PC-9 (cell line): Measurements from ENCODE around the gene BCL6. TPM values are rescaled to one million over a fixed set of nuclear protein-coding genes. Genes with fewer than 3 reads are reported as not detected.

Experiments
- BruUV-seq: library from RNA; stranded (reverse); fragments of 400-500 nt; replicated peaks from 2 replicates; lab custom pipeline; 2021; lab: Mats Ljungman, UMichigan
- CTCF ChIA-PET: fragments of 300-600 bp; sonication (Branson Sonifier 250); formaldehyde crosslinking; loops from one replicate; lab custom pipeline; 2022; ENCODE audit warnings: antibody characterized with exemption; lab: Charles Lee
- POLR2A ChIA-PET: fragments of 300-600 bp; sonication (Branson Sonifier 250); formaldehyde crosslinking; loops from one replicate; lab custom pipeline; 2022; ENCODE audit warnings: antibody characterized with exemption; ENCODE audit not compliant: unreplicated experiment; lab: Charles Lee
- DNase-seq, 2 experiments: peaks; one replicate each; pipeline versions ENCODE4 v3.0.0 to v3.0.0-alpha.2; 2015 to 2022; ENCODE audit warnings: mixed read lengths in 1 of 2
- H2AFZ ChIP-seq: fragments of 200-600 bp; sonication (generic); 2 replicates; pipeline ENCODE4 v1.8.1; 2017; ENCODE audit warnings: antibody characterized with exemption
- H3F3A ChIP-seq: fragments of 200-600 bp; sonication (generic); 2 replicates; pipeline ENCODE4 v1.8.1; 2017; ENCODE audit warnings: antibody characterized with exemption, mild to moderate bottlenecking, low read depth; ENCODE audit not compliant: insufficient read depth
- H3K27ac ChIP-seq: fragments of 200-600 bp; sonication (generic); 2 replicates; pipeline ENCODE4 v1.6.1; 2016; ENCODE audit warnings: mixed run types
- H3K27me3 ChIP-seq: fragments of 200-600 bp; sonication (generic); 2 replicates; pipeline ENCODE4 v1.6.1; 2016; ENCODE audit warnings: low read depth, mixed run types; ENCODE audit not compliant: insufficient read depth
- H3K36me3 ChIP-seq: fragments of 200-600 bp; sonication (generic); 2 replicates; pipeline ENCODE4 v1.6.1; 2016; ENCODE audit warnings: low read depth, mixed run types
- H3K4me1 ChIP-seq: fragments of 200-600 bp; sonication (generic); replicated peaks from 2 replicates; pipeline ENCODE4 v1.6.1; 2016; ENCODE audit warnings: mixed run types; ENCODE audit not compliant: insufficient read depth
- H3K4me2 ChIP-seq: fragments of 200-600 bp; sonication (generic); 2 replicates; pipeline ENCODE4 v1.6.1; 2017; ENCODE audit warnings: mixed run types
- H3K4me3 ChIP-seq: fragments of 200-600 bp; sonication (generic); 2 replicates; pipeline ENCODE4 v1.6.1; 2016; ENCODE audit warnings: mixed run types
- H3K79me2 ChIP-seq: fragments of 200-600 bp; sonication (generic); 2 replicates; pipeline ENCODE4 v1.6.1; 2017; ENCODE audit warnings: low read depth, mixed run types
- H3K9me2 ChIP-seq: fragments of 200-600 bp; sonication (generic); 2 replicates; pipeline ENCODE4 v1.8.1; 2017; ENCODE audit warnings: mild to moderate bottlenecking; ENCODE audit not compliant: insufficient read depth
- H3K9me3 ChIP-seq: fragments of 200-600 bp; sonication (generic); 2 replicates; pipeline ENCODE4 v1.8.1; 2016; ENCODE audit warnings: low read depth; ENCODE audit not compliant: insufficient read depth
- H4K20me1 ChIP-seq: fragments of 200-600 bp; sonication (generic); 2 replicates; pipeline ENCODE4 v1.8.1; 2017; ENCODE audit not compliant: insufficient read depth
- CTCF ChIP-seq: fragments of 200-600 bp; sonication (generic); conservative IDR thresholded peaks from 2 replicates; pipeline ENCODE4 v1.6.1; 2017; ENCODE audit warnings: mixed run types, antibody characterized with exemption, mild to moderate bottlenecking, moderate library complexity
- EZH2 ChIP-seq: fragments of 200-600 bp; sonication (generic); IDR thresholded peaks from 2 replicates; pipeline ENCODE4 v1.8.0; 2017; ENCODE audit warnings: antibody characterized with exemption, low read depth
- intact Hi-C: fragments of 100-400 bp; cut with micrococcal nuclease; formaldehyde crosslinking; loops from one replicate; pipeline ENCODE4 v1.10.0; 2022; ENCODE audit not compliant: unreplicated experiment
- total RNA-seq: library from RNA; stranded (reverse); gene quantifications from 2 replicates; pipeline ENCODE4 v1.2.3, GENCODE V29; 2021

Gene BCL6
- total RNA-seq, 1 experiment from 2014 or later: 42.2 TPM

- H3K27ac ChIP-seq: peak overlapping the region; percentile 83
- intact Hi-C loops: loop anchor here (1.0 to 2.0 kb wide), 11 partner anchors 27 to 414 kb away; no protein-coding TSS in a partner anchor
- H2AFZ ChIP-seq: peak overlapping the region; percentile 78
Observed at GRCh38 chr3:187750006-187750512, 4.8 kb upstream of the BCL6 start.

DNA sequence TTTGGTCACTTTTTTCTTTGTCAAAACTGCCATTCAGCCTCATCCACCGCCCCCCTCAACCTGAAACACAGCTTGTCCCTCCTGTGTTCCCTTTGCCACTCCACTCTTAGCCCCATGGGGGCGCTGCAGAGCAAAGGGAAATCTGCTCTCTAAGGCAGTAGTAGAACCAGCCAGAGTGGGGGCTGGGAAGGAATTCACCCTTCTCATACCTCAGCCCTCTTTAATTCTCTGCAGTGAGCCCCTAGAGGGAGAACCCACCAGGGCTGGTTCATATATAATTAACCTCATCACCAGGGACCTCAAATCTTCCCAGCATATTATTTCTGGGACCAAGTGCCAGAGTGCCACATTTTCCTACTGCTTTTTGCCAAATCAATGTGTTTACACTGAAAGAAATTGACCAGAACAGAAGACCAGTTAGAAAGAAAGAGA, 2.8 kb upstream of the BCL6 start:
- TF ChIP-seq EZH2: no peak
- TF ChIP-seq CTCF: peak; percentile 100
- no peaks in the 10 kb centered on the region for H4K20me1 ChIP-seq
- H3K27ac ChIP-seq: 0 out of 2 replicates have a peak overlapping the region, but pooled peaks have one; percentile 1
- peaks cover 32% of the 10 kb centered on the region for H3F3A ChIP-seq
- H2AFZ ChIP-seq: no peak overlapping the region
- peaks cover 40% of the 10 kb centered on the region for H3K79me2 ChIP-seq
- no peaks in the 10 kb centered on the region for H3K27me3 ChIP-seq
- POLR2A ChIA-PET: no interaction called here
- H3K4me2 ChIP-seq: peak overlapping the region; percentile 99
- DNase-seq: peak; percentile 79 to 94
- no TSS peak for BruUV-seq
- H3K9me2 ChIP-seq: no peaks in the 10 kb centered on the region; the same call in 1 of the 2 replicates
- intact Hi-C loops: loop anchor here (10.0 kb wide), 3 partner anchors 687 to 1007 kb away; no protein-coding TSS in a partner anchor
- H3K4me1 ChIP-seq: peaks cover 58% of the 10 kb centered on the region
- CTCF ChIA-PET: interaction anchor here (0.5 to 1.0 kb wide), 4 partner anchors 165 to 517 kb away, joined by 3 to 8 read pairs (median 4); no protein-coding TSS in a partner anchor
- no peaks in the 10 kb centered on the region for H3K36me3 ChIP-seq
- H3K9me3 ChIP-seq: no peaks in the 10 kb centered on the region
- no peak overlapping the region for H3K4me3 ChIP-seq

More at GRCh38 chr3:187750006-187750512, 4.8 kb upstream of the BCL6 start:
- TF ChIP-seq EZH2 (no peak), CTCF (no peak)
- Histone ChIP-seq H3K4me3 (peak overlapping the region; percentile 50), H4K20me1 (no peaks in the 10 kb centered on the region), H3F3A (peaks cover 32% of the 10 kb centered on the region), H3K27me3 (no peaks in the 10 kb centered on the region), H3K9me2 (no peaks in the 10 kb centered on the region; the same call in 1 of the 2 replicates), H3K9me3 (peaks cover 3% of the 10 kb centered on the region; the same call in 1 of the 2 replicates), H3K36me3 (no peaks in the 10 kb centered on the region), H3K4me2 (peak overlapping the region; percentile 99), H3K79me2 (peaks cover 20% of the 10 kb centered on the region), H3K4me1 (peaks cover 57% of the 10 kb centered on the region)
- no TSS peak for BruUV-seq
- ChIA-PET POLR2A (interaction anchor here (0.6 to 1.3 kb wide), 9 partner anchors 14 to 1199 kb away, joined by 3 to 17 read pairs (median 5); no protein-coding TSS in a partner anchor), CTCF (interaction anchor here (0.6 to 2.9 kb wide), 6 partner anchors 9 to 941 kb away, joined by 3 to 7 read pairs (median 4); no protein-coding TSS in a partner anchor)
- peak; percentile 93 to 100 for DNase-seq

GRCh38 chr3:187747506-187747905, 2.2 kb upstream of the BCL6 start:
- Histone ChIP-seq H2AFZ (no peak overlapping the region), H3K4me2 (peak overlapping the region; percentile 99), H3K9me3 (no peaks in the 10 kb centered on the region), H3K36me3 (no peaks in the 10 kb centered on the region), H3K27me3 (no peaks in the 10 kb centered on the region), H3K9me2 (no peaks in the 10 kb centered on the region; the same call in 1 of the 2 replicates), H3F3A (peaks cover 34% of the 10 kb centered on the region), H3K4me3 (peak overlapping the region; percentile 88; the same call in 1 of the 2 replicates), H4K20me1 (0 out of 2 replicates have a peak, but pooled peaks cover under 1% of the 10 kb centered on the region), H3K27ac (peak overlapping the region; percentile 94; the same call in 1 of the 2 replicates), H3K79me2 (peaks cover 46% of the 10 kb centered on the region), H3K4me1 (peaks cover 60% of the 10 kb centered on the region)
- DNase-seq: no peak
- no TSS peak for BruUV-seq
- intact Hi-C loops: loop anchor here (10.0 kb wide), 3 partner anchors 687 to 1007 kb away; no protein-coding TSS in a partner anchor
- TF ChIP-seq CTCF (no peak), EZH2 (no peak)
- POLR2A ChIA-PET: interaction anchor here (0.6 to 2.5 kb wide), 4 partner anchors 10 to 1462 kb away, joined by 3 to 37 read pairs (median 20); no protein-coding TSS in a partner anchor
- CTCF ChIA-PET: interaction anchor here (0.5 to 1.0 kb wide), 5 partner anchors 166 to 1207 kb away, joined by 3 to 8 read pairs (median 4); no protein-coding TSS in a partner anchor
